ENCODE data around the gene PRKG1. TPM values are rescaled to one million over a fixed set of nuclear protein-coding genes. Genes with fewer than 3 reads are reported as not detected.

The PRKG1 gene
- total RNA-seq, 1 donor: 19.5 TPM

- peaks cover 7% of the 10 kb centered on the region for H3K4me1 ChIP-seq (ENCODE audit: insufficient read depth, low read length)
- no peaks in the 10 kb centered on the region for H3K36me3 ChIP-seq (ENCODE audit: insufficient read depth, low read length)
- H4K20me1 ChIP-seq (ENCODE audit: insufficient read depth, low read length): no peaks in the 10 kb centered on the region
- peak overlapping the region; percentile 35 for H3K27ac ChIP-seq (ENCODE audit: low read depth, low read length)
- no peaks in the 10 kb centered on the region for H3K79me2 ChIP-seq (ENCODE audit: insufficient read depth, low read length)
- no peak overlapping the region for H2AFZ ChIP-seq (ENCODE audit: low read length)
- H3K4me3 ChIP-seq (ENCODE audit: insufficient read depth, low read length): no peak overlapping the region
- no peaks in the 10 kb centered on the region for H3K27me3 ChIP-seq (ENCODE audit: insufficient read depth, low read length)
- H3K9me3 ChIP-seq (ENCODE audit: low read depth, low read length): no peaks in the 10 kb centered on the region
- DNase-seq (ENCODE audit: insufficient read length, low spot score, missing footprints): peak; percentile 62
- H3K4me2 ChIP-seq (ENCODE audit: insufficient read depth, low read length): no peak overlapping the region
- TF ChIP-seq CTCF (IDR thresholded peaks at IDR 0.05; ENCODE audit: extremely low read depth, low read depth, low read length): no peak
Observed at GRCh38 chr10:51301644-51302043, 227.4 kb downstream of the PRKG1 start.

- no peak for DNase-seq (ENCODE audit: insufficient read length, low spot score, missing footprints)
- H3K4me3 ChIP-seq (ENCODE audit: insufficient read depth, low read length): no peak overlapping the region
- H3K27me3 ChIP-seq (ENCODE audit: insufficient read depth, low read length): no peaks in the 10 kb centered on the region
- H3K79me2 ChIP-seq (ENCODE audit: insufficient read depth, low read length): no peaks in the 10 kb centered on the region
- peaks cover 7% of the 10 kb centered on the region for H3K4me1 ChIP-seq (ENCODE audit: insufficient read depth, low read length)
- H3K27ac ChIP-seq (ENCODE audit: low read depth, low read length): peak overlapping the region; percentile 35
- H2AFZ ChIP-seq (ENCODE audit: low read length): no peak overlapping the region
- H4K20me1 ChIP-seq (ENCODE audit: insufficient read depth, low read length): no peaks in the 10 kb centered on the region
- H3K9me3 ChIP-seq (ENCODE audit: low read depth, low read length): no peaks in the 10 kb centered on the region
- no peak for TF ChIP-seq CTCF (IDR thresholded peaks at IDR 0.05; ENCODE audit: extremely low read depth, low read depth, low read length)
- H3K36me3 ChIP-seq (ENCODE audit: insufficient read depth, low read length): no peaks in the 10 kb centered on the region
- H3K4me2 ChIP-seq (ENCODE audit: insufficient read depth, low read length): no peak overlapping the region
Observed at GRCh38 chr10:51302316-51302715, 228.0 kb downstream of the PRKG1 start.

GRCh38 chr10:51308116-51308515 is 233.8 kb downstream of the PRKG1 start:
- no peaks in the 10 kb centered on the region for H3K79me2 ChIP-seq (ENCODE audit: insufficient read depth, low read length)
- H3K27ac ChIP-seq (ENCODE audit: low read depth, low read length): no peak overlapping the region
- no peak overlapping the region for H3K4me2 ChIP-seq (ENCODE audit: insufficient read depth, low read length)
- no peaks in the 10 kb centered on the region for H4K20me1 ChIP-seq (ENCODE audit: insufficient read depth, low read length)
- H3K9me3 ChIP-seq (ENCODE audit: low read depth, low read length): no peaks in the 10 kb centered on the region
- no peaks in the 10 kb centered on the region for H3K4me1 ChIP-seq (ENCODE audit: insufficient read depth, low read length)
- H2AFZ ChIP-seq (ENCODE audit: low read length): no peak overlapping the region
- DNase-seq (ENCODE audit: insufficient read length, low spot score, missing footprints): peak; percentile 66
- no peaks in the 10 kb centered on the region for H3K27me3 ChIP-seq (ENCODE audit: insufficient read depth, low read length)
- no peaks in the 10 kb centered on the region for H3K36me3 ChIP-seq (ENCODE audit: insufficient read depth, low read length)
- no peak for TF ChIP-seq CTCF (IDR thresholded peaks at IDR 0.05; ENCODE audit: extremely low read depth, low read depth, low read length)
- no peak overlapping the region for H3K4me3 ChIP-seq (ENCODE audit: insufficient read depth, low read length)

- H3K36me3 ChIP-seq (ENCODE audit: insufficient read depth, low read length): no peaks in the 10 kb centered on the region
- no peak overlapping the region for H3K4me3 ChIP-seq (ENCODE audit: insufficient read depth, low read length)
- H2AFZ ChIP-seq (ENCODE audit: low read length): no peak overlapping the region
- H4K20me1 ChIP-seq (ENCODE audit: insufficient read depth, low read length): no peaks in the 10 kb centered on the region
- H3K4me2 ChIP-seq (ENCODE audit: insufficient read depth, low read length): no peak overlapping the region
- no peak for DNase-seq (ENCODE audit: insufficient read length, low spot score, missing footprints)
- H3K79me2 ChIP-seq (ENCODE audit: insufficient read depth, low read length): no peaks in the 10 kb centered on the region
- no peaks in the 10 kb centered on the region for H3K9me3 ChIP-seq (ENCODE audit: low read depth, low read length)
- no peak overlapping the region for H3K27ac ChIP-seq (ENCODE audit: low read depth, low read length)
- no peaks in the 10 kb centered on the region for H3K27me3 ChIP-seq (ENCODE audit: insufficient read depth, low read length)
- H3K4me1 ChIP-seq (ENCODE audit: insufficient read depth, low read length): no peaks in the 10 kb centered on the region
- no peak for TF ChIP-seq CTCF (IDR thresholded peaks at IDR 0.05; ENCODE audit: extremely low read depth, low read depth, low read length)
Observed at GRCh38 chr10:51311228-51311627, 236.9 kb downstream of the PRKG1 start.
